GM23338 (cell line): ENCODE measurements around the gene TMEM234. TPM values are rescaled to one million over a fixed set of nuclear protein-coding genes. Genes with fewer than 3 reads are reported as not detected.

ENCODE experiments used
- ATAC-seq: fragments of 200-7000 bp; cut with Tn5 transposase; 3 replicates; pipeline ENCODE4 v1.9.1; 2020
- DNase-seq: peaks from one replicate; pipeline ENCODE4 v3.0.0-alpha.2; 2015; ENCODE audit warnings: low spot score
- H2AFZ ChIP-seq: fragments of 200-600 bp; sonication (generic); 2 replicates; pipeline ENCODE4 v1.8.0; 2016; ENCODE audit warnings: antibody characterized with exemption, mild to moderate bottlenecking, moderate library complexity
- H3F3A ChIP-seq: fragments of 200-600 bp; sonication (generic); replicated peaks from 2 replicates; pipeline ENCODE4 v1.8.0; 2017; ENCODE audit warnings: antibody characterized with exemption, mixed run types, low read depth
- H3K27ac ChIP-seq: fragments of 200-600 bp; sonication (generic); 2 replicates; pipeline ENCODE4 v1.6.1; 2016; ENCODE audit warnings: low read depth
- H3K27me3 ChIP-seq: fragments of 200-600 bp; sonication (generic); 2 replicates; pipeline ENCODE4 v1.8.0; 2016; ENCODE audit warnings: mild to moderate bottlenecking, mixed run types, moderate library complexity; ENCODE audit not compliant: insufficient read depth
- H3K36me3 ChIP-seq: fragments of 200-600 bp; sonication (generic); 2 replicates; pipeline ENCODE4 v1.8.0; 2016; ENCODE audit warnings: mild to moderate bottlenecking; ENCODE audit not compliant: insufficient read depth
- H3K4me1 ChIP-seq: fragments of 200-600 bp; sonication (generic); 2 replicates; pipeline ENCODE4 v1.8.0; 2016; ENCODE audit warnings: mild to moderate bottlenecking, moderate library complexity; ENCODE audit not compliant: insufficient read depth
- H3K4me2 ChIP-seq: fragments of 200-600 bp; sonication (generic); 2 replicates; pipeline ENCODE4 v1.7.1; 2017; ENCODE audit warnings: mixed run types
- H3K4me3 ChIP-seq: fragments of 200-600 bp; sonication (generic); 2 replicates; pipeline ENCODE4 v1.6.1; 2016; ENCODE audit warnings: mixed run types
- H3K79me2 ChIP-seq: fragments of 200-600 bp; sonication (generic); replicated peaks from 2 replicates; pipeline ENCODE4 v1.8.0; 2017; ENCODE audit warnings: mild to moderate bottlenecking; ENCODE audit not compliant: insufficient read depth
- H3K9me2 ChIP-seq: fragments of 200-600 bp; sonication (generic); 2 replicates; pipeline ENCODE4 v1.8.0; 2017; ENCODE audit not compliant: insufficient read depth
- H4K20me1 ChIP-seq: fragments of 200-600 bp; sonication (generic); replicated peaks from 2 replicates; pipeline ENCODE4 v1.8.0; 2017; ENCODE audit warnings: mild to moderate bottlenecking; ENCODE audit not compliant: insufficient read depth
- H3K27ac Mint-ChIP-seq: 2 replicates; pipeline ENCODE4 v1.8.0; 2020; ENCODE audit warnings: inconsistent platforms, mild to moderate bottlenecking, moderate library complexity, mixed read lengths
- H3K27me3 Mint-ChIP-seq: 3 replicates; pipeline ENCODE4 v1.8.0; 2022; ENCODE audit warnings: low read depth, mild to moderate bottlenecking, moderate library complexity, mixed read lengths, inconsistent platforms; ENCODE audit not compliant: insufficient read depth, poor library complexity
- H3K36me3 Mint-ChIP-seq: 3 replicates; pipeline ENCODE4 v1.8.0; 2021; ENCODE audit warnings: low read depth, mild to moderate bottlenecking, inconsistent platforms, moderate library complexity, mixed read lengths
- H3K4me1 Mint-ChIP-seq: 3 replicates; pipeline ENCODE4 v1.8.0; 2020; ENCODE audit warnings: mild to moderate bottlenecking, inconsistent platforms, mixed read lengths
- H3K4me3 Mint-ChIP-seq: 3 replicates; pipeline ENCODE4 v1.8.0; 2021; ENCODE audit warnings: moderate library complexity, mild to moderate bottlenecking, inconsistent platforms, mixed read lengths
- H3K9me3 Mint-ChIP-seq: 3 replicates; pipeline ENCODE4 v1.8.0; 2020; ENCODE audit warnings: moderate library complexity, mild to moderate bottlenecking, inconsistent platforms, mixed read lengths
- CREB1 ChIP-seq: fragments of 250-450 bp; sonication (Bioruptor Pico); IDR thresholded peaks from 2 replicates; pipeline ENCODE4 v1.5.0; 2020; ENCODE audit warnings: low read depth, mild to moderate bottlenecking, moderate library complexity
- EZH2phosphoT487 ChIP-seq: fragments of 200-600 bp; sonication (generic); IDR thresholded peaks from one replicate; pipeline ENCODE4 v1.8.1; 2018; ENCODE audit warnings: antibody characterized with exemption; ENCODE audit not compliant: unreplicated experiment
- JUNB ChIP-seq: IDR thresholded peaks from one replicate; pipeline ENCODE4 v1.6.1; 2016; ENCODE audit warnings: antibody characterized with exemption; ENCODE audit not compliant: unreplicated experiment
- NANOG ChIP-seq: IDR thresholded peaks from 2 replicates; pipeline ENCODE4 v1.6.1; 2016; ENCODE audit warnings: antibody characterized with exemption, borderline replicate concordance
- POLR2AphosphoS5 ChIP-seq: IDR thresholded peaks from 2 replicates; pipeline ENCODE4 v1.6.1; 2016; ENCODE audit warnings: antibody characterized with exemption, low read depth
- STAT1 ChIP-seq: IDR thresholded peaks from one replicate; pipeline ENCODE4 v1.6.1; 2016; ENCODE audit warnings: antibody characterized with exemption; ENCODE audit not compliant: unreplicated experiment
- ZNF331 ChIP-seq: fragments of 250-450 bp; sonication (Bioruptor Pico); IDR thresholded peaks from 2 replicates; pipeline ENCODE4 v1.5.0; 2020; ENCODE audit warnings: low read depth, mild to moderate bottlenecking, moderate library complexity
- polyA plus RNA-seq: library from polyadenylated mRNA; unstranded; fragments of >200 nt; fragmentation: Nextera tagmentation; extraction: Ambion mirVana; gene quantifications from 2 replicates; pipeline ENCODE4 v1.2.1, GENCODE V29; 2016
- total RNA-seq: library from RNA; depleted of rRNA; stranded (reverse); fragments of >200 nt; shearing (Covaris generic); gene quantifications from 2 replicates; pipeline ENCODE4 v1.2.3, GENCODE V29; 2014
- TF ChIP-seq, protein P1 (sequence below): IDR thresholded peaks from 2 replicates; pipeline ENCODE4 v1.6.1; 2016; ENCODE audit warnings: antibody characterized with exemption
- TF ChIP-seq, protein P2 (sequence below): fragments of 250-450 bp; sonication (Bioruptor Pico); IDR thresholded peaks from 2 replicates; pipeline ENCODE4 v1.5.0; 2020; ENCODE audit warnings: mild to moderate bottlenecking, moderate library complexity
- TF ChIP-seq, protein P3 (sequence below), 2 experiments: fragments of 200-600 bp in 1 of 2; sonication (generic) in 1 of 2; conservative IDR thresholded peaks; 2 replicates each; pipeline versions ENCODE4 v1.5.1 to v1.6.1; 2016 to 2017; ENCODE audit warnings: antibody characterized with exemption in 2 of 2, low read depth in 2 of 2, mild to moderate bottlenecking in 2 of 2, moderate library complexity in 1 of 2

TMEM234 gene
- total and polyA plus RNA-seq, 2 experiments from 2014 or later, result 4.7 to 8.2 TPM

DNA sequence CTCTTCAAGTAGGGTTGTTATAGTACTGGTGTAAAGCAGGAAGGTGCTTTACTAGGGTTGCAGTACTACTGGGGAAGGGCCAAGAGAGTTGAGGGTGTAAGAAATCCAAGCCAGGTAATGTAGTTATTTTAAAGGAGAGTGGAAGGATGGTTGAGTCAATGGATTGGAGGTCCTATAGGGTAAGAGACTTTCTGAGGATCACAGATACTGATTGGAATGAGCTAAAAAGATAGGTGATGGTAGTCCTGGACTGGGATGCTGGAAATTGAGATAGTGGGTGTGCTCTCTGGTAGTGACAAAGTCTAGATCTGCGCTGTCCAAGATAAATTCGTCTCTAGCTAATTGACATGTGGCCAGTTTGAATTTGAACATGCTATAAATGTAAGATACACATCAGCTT is 35.7 kb downstream of the TMEM234 start:
- peaks cover 5% of the 10 kb centered on the region for H3F3A ChIP-seq
- TF ChIP-seq POLR2AphosphoS5, result no peak
- no peak for TF ChIP-seq STAT1
- TF ChIP-seq, protein P1, sequence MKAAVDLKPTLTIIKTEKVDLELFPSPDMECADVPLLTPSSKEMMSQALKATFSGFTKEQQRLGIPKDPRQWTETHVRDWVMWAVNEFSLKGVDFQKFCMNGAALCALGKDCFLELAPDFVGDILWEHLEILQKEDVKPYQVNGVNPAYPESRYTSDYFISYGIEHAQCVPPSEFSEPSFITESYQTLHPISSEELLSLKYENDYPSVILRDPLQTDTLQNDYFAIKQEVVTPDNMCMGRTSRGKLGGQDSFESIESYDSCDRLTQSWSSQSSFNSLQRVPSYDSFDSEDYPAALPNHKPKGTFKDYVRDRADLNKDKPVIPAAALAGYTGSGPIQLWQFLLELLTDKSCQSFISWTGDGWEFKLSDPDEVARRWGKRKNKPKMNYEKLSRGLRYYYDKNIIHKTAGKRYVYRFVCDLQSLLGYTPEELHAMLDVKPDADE, result no peak
- TF ChIP-seq, protein P2, sequence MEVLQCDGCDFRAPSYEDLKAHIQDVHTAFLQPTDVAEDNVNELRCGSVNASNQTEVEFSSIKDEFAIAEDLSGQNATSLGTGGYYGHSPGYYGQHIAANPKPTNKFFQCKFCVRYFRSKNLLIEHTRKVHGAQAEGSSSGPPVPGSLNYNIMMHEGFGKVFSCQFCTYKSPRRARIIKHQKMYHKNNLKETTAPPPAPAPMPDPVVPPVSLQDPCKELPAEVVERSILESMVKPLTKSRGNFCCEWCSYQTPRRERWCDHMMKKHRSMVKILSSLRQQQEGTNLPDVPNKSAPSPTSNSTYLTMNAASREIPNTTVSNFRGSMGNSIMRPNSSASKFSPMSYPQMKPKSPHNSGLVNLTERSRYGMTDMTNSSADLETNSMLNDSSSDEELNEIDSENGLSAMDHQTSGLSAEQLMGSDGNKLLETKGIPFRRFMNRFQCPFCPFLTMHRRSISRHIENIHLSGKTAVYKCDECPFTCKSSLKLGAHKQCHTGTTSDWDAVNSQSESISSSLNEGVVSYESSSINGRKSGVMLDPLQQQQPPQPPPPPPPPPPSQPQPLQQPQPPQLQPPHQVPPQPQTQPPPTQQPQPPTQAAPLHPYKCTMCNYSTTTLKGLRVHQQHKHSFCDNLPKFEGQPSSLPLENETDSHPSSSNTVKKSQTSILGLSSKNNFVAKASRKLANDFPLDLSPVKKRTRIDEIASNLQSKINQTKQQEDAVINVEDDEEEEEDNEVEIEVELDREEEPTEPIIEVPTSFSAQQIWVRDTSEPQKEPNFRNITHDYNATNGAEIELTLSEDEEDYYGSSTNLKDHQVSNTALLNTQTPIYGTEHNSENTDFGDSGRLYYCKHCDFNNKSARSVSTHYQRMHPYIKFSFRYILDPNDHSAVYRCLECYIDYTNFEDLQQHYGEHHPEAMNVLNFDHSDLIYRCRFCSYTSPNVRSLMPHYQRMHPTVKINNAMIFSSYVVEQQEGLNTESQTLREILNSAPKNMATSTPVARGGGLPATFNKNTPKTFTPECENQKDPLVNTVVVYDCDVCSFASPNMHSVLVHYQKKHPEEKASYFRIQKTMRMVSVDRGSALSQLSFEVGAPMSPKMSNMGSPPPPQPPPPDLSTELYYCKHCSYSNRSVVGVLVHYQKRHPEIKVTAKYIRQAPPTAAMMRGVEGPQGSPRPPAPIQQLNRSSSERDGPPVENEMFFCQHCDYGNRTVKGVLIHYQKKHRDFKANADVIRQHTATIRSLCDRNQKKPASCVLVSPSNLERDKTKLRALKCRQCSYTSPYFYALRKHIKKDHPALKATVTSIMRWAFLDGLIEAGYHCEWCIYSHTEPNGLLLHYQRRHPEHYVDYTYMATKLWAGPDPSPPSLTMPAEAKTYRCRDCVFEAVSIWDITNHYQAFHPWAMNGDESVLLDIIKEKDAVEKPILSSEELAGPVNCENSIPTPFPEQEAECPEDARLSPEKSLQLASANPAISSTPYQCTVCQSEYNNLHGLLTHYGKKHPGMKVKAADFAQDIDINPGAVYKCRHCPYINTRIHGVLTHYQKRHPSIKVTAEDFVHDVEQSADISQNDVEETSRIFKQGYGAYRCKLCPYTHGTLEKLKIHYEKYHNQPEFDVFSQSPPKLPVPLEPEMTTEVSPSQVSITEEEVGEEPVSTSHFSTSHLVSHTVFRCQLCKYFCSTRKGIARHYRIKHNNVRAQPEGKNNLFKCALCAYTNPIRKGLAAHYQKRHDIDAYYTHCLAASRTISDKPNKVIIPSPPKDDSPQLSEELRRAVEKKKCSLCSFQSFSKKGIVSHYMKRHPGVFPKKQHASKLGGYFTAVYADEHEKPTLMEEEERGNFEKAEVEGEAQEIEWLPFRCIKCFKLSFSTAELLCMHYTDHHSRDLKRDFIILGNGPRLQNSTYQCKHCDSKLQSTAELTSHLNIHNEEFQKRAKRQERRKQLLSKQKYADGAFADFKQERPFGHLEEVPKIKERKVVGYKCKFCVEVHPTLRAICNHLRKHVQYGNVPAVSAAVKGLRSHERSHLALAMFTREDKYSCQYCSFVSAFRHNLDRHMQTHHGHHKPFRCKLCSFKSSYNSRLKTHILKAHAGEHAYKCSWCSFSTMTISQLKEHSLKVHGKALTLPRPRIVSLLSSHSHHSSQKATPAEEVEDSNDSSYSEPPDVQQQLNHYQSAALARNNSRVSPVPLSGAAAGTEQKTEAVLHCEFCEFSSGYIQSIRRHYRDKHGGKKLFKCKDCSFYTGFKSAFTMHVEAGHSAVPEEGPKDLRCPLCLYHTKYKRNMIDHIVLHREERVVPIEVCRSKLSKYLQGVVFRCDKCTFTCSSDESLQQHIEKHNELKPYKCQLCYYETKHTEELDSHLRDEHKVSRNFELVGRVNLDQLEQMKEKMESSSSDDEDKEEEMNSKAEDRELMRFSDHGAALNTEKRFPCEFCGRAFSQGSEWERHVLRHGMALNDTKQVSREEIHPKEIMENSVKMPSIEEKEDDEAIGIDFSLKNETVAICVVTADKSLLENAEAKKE (CRISPR knock-in tag), result no peak
- TF ChIP-seq NANOG, result no peak
- no peak for TF ChIP-seq JUNB
- TF ChIP-seq ZNF331 (CRISPR knock-in tag), result no peak
- TF ChIP-seq, protein P3, sequence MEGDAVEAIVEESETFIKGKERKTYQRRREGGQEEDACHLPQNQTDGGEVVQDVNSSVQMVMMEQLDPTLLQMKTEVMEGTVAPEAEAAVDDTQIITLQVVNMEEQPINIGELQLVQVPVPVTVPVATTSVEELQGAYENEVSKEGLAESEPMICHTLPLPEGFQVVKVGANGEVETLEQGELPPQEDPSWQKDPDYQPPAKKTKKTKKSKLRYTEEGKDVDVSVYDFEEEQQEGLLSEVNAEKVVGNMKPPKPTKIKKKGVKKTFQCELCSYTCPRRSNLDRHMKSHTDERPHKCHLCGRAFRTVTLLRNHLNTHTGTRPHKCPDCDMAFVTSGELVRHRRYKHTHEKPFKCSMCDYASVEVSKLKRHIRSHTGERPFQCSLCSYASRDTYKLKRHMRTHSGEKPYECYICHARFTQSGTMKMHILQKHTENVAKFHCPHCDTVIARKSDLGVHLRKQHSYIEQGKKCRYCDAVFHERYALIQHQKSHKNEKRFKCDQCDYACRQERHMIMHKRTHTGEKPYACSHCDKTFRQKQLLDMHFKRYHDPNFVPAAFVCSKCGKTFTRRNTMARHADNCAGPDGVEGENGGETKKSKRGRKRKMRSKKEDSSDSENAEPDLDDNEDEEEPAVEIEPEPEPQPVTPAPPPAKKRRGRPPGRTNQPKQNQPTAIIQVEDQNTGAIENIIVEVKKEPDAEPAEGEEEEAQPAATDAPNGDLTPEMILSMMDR (conservative IDR thresholded peaks at IDR 0.05; ENCODE audit: low read depth in 2 of 2), result no peak
- TF ChIP-seq EZH2phosphoT487, result no peak
- no peak for TF ChIP-seq CREB1
- H4K20me1 ChIP-seq, result peaks cover 42% of the 10 kb centered on the region
- peaks cover 4% of the 10 kb centered on the region for H3K4me1 ChIP-seq
- Mint-ChIP-seq H3K4me1 (peaks cover 15% of the 10 kb centered on the region), H3K27ac (peak overlapping the region; percentile 95), H3K36me3 (peaks cover 92% of the 10 kb centered on the region), H3K9me3 (no peaks in the 10 kb centered on the region), H3K4me3 (no peak overlapping the region), H3K27me3 (peaks cover 5% of the 10 kb centered on the region)
- no peak overlapping the region for H3K4me2 ChIP-seq
- ATAC-seq (no peak), DNase-seq (no peak)
- H3K27me3 ChIP-seq, result no peaks in the 10 kb centered on the region
- no peaks in the 10 kb centered on the region for H3K9me2 ChIP-seq
- H3K79me2 ChIP-seq, result peaks cover 55% of the 10 kb centered on the region
- H3K4me3 ChIP-seq, result no peak overlapping the region
- H2AFZ ChIP-seq, result no peak overlapping the region
- H3K27ac ChIP-seq, result peak overlapping the region; percentile 61
- peaks cover 60% of the 10 kb centered on the region for H3K36me3 ChIP-seq
